K562 treated with DMSO at 1 percent for 24 hours (cell line): ENCODE data around the gene ARL1. TPM values are rescaled to one million over a fixed set of nuclear protein-coding genes. Genes with fewer than 3 reads are reported as not detected.

Experiments used
- total RNA-seq: library from RNA; unstranded; fragments of 300-600 nt; gene quantifications from 2 replicates; pipeline ENCODE4 v1.2.3, GENCODE V29; 2022; ENCODE audit warnings: low read depth; ENCODE audit not compliant: insufficient read depth

ARL1 gene
- 15.2 and 22.6 TPM in 2 replicates for total RNA-seq

DNA sequence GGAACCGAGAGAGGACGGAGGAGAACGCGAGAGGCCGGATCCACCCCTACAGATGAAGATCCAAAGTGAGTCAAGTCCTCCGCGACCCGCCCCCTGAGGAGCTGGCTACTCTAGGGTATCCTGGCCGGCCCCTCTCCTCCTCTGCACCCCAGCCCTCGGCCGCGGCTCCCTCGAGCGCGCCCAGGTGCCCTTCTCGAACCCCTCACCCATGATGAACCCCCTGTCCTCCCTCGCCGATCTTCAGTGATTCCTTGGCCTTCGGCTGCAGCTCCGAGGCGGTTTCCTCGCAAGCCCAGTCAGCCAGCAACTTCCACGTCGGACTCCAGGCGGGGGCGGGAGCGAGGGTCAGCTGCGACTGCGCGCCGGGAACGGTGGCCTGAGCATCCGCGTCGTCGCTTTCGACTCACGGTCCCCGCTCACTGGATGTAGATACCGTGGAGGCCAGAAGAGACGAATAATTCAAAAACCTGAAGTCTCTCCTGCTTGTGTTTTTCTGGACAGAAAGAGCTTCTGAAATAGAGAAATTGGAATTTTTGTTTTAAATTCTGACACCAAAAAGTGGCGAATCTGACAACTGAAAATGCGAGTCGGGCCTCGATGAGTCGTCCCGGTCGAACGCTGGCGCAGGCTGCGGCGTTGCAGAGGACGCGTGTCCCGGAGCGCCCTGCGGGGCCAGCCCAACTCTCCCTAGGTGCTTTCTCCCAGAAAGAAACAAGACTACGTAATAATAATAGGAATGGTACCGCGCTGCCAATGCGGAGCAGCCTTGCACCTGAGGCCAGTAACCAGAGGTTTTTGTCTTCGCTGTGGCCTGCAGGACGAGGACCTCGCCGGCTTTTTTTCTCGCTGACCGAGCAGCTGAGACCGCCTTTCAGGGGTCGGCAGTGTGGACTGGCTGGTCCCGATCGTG, at the start of gene ARL1:
Gene ARL1, minus strand, starts transcription at position 337 of the 910 bp plus-strand sequence. Its CDS starts 127 bp downstream, at position 210.

Other genes starting within 250 kb of the ARL1 start
- gene SLC5A8, start 197.5 kb downstream of the ARL1 start, total RNA-seq: not detected in 2 replicates
- gene UTP20, start 127.7 kb downstream of the ARL1 start, total RNA-seq: 2.4 and 2.5 TPM in 2 replicates
- gene SPIC, start 67.6 kb upstream of the ARL1 start, total RNA-seq: not detected in 2 replicates
- not detected in 2 replicates for gene MYBPC1, start 187.2 kb upstream of the ARL1 start, total RNA-seq